PC-9 (cell line): ENCODE measurements around the gene LCN12. TPM values are rescaled to one million over a fixed set of nuclear protein-coding genes. Genes with fewer than 3 reads are reported as not detected.

Source experiments
- BruUV-seq: library from RNA; stranded (reverse); fragments of 400-500 nt; replicated peaks from 2 replicates; lab custom pipeline; 2021; lab: Mats Ljungman, UMichigan
- CTCF ChIA-PET: fragments of 300-600 bp; sonication (Branson Sonifier 250); formaldehyde crosslinking; loops from one replicate; lab custom pipeline; 2022; ENCODE audit warnings: antibody characterized with exemption; lab: Charles Lee
- POLR2A ChIA-PET: fragments of 300-600 bp; sonication (Branson Sonifier 250); formaldehyde crosslinking; loops from one replicate; lab custom pipeline; 2022; ENCODE audit warnings: antibody characterized with exemption; ENCODE audit not compliant: unreplicated experiment; lab: Charles Lee
- DNase-seq, 2 experiments: peaks; one replicate each; pipeline versions ENCODE4 v3.0.0 to v3.0.0-alpha.2; 2015 to 2022; ENCODE audit warnings: mixed read lengths in 1 of 2
- H2AFZ ChIP-seq: fragments of 200-600 bp; sonication (generic); 2 replicates; pipeline ENCODE4 v1.8.1; 2017; ENCODE audit warnings: antibody characterized with exemption
- H3F3A ChIP-seq: fragments of 200-600 bp; sonication (generic); 2 replicates; pipeline ENCODE4 v1.8.1; 2017; ENCODE audit warnings: antibody characterized with exemption, mild to moderate bottlenecking, low read depth; ENCODE audit not compliant: insufficient read depth
- H3K27ac ChIP-seq: fragments of 200-600 bp; sonication (generic); 2 replicates; pipeline ENCODE4 v1.6.1; 2016; ENCODE audit warnings: mixed run types
- H3K27me3 ChIP-seq: fragments of 200-600 bp; sonication (generic); 2 replicates; pipeline ENCODE4 v1.6.1; 2016; ENCODE audit warnings: low read depth, mixed run types; ENCODE audit not compliant: insufficient read depth
- H3K36me3 ChIP-seq: fragments of 200-600 bp; sonication (generic); 2 replicates; pipeline ENCODE4 v1.6.1; 2016; ENCODE audit warnings: low read depth, mixed run types
- H3K4me1 ChIP-seq: fragments of 200-600 bp; sonication (generic); replicated peaks from 2 replicates; pipeline ENCODE4 v1.6.1; 2016; ENCODE audit warnings: mixed run types; ENCODE audit not compliant: insufficient read depth
- H3K4me2 ChIP-seq: fragments of 200-600 bp; sonication (generic); 2 replicates; pipeline ENCODE4 v1.6.1; 2017; ENCODE audit warnings: mixed run types
- H3K4me3 ChIP-seq: fragments of 200-600 bp; sonication (generic); 2 replicates; pipeline ENCODE4 v1.6.1; 2016; ENCODE audit warnings: mixed run types
- H3K79me2 ChIP-seq: fragments of 200-600 bp; sonication (generic); 2 replicates; pipeline ENCODE4 v1.6.1; 2017; ENCODE audit warnings: low read depth, mixed run types
- H3K9me2 ChIP-seq: fragments of 200-600 bp; sonication (generic); 2 replicates; pipeline ENCODE4 v1.8.1; 2017; ENCODE audit warnings: mild to moderate bottlenecking; ENCODE audit not compliant: insufficient read depth
- H3K9me3 ChIP-seq: fragments of 200-600 bp; sonication (generic); 2 replicates; pipeline ENCODE4 v1.8.1; 2016; ENCODE audit warnings: low read depth; ENCODE audit not compliant: insufficient read depth
- H4K20me1 ChIP-seq: fragments of 200-600 bp; sonication (generic); 2 replicates; pipeline ENCODE4 v1.8.1; 2017; ENCODE audit not compliant: insufficient read depth
- CTCF ChIP-seq: fragments of 200-600 bp; sonication (generic); conservative IDR thresholded peaks from 2 replicates; pipeline ENCODE4 v1.6.1; 2017; ENCODE audit warnings: mixed run types, antibody characterized with exemption, mild to moderate bottlenecking, moderate library complexity
- EZH2 ChIP-seq: fragments of 200-600 bp; sonication (generic); IDR thresholded peaks from 2 replicates; pipeline ENCODE4 v1.8.0; 2017; ENCODE audit warnings: antibody characterized with exemption, low read depth
- intact Hi-C: fragments of 100-400 bp; cut with micrococcal nuclease; formaldehyde crosslinking; loops from one replicate; pipeline ENCODE4 v1.10.0; 2022; ENCODE audit not compliant: unreplicated experiment
- total RNA-seq: library from RNA; stranded (reverse); gene quantifications from 2 replicates; pipeline ENCODE4 v1.2.3, GENCODE V29; 2021

LCN12 gene
- total RNA-seq, 1 experiment from 2014 or later, result 9.3 TPM

- Histone ChIP-seq H3K4me2 (no peak overlapping the region), H4K20me1 (no peaks in the 10 kb centered on the region; the same call in 1 of the 2 replicates), H3K9me3 (no peaks in the 10 kb centered on the region), H3K36me3 (0 out of 2 replicates have a peak, but pooled peaks cover 1% of the 10 kb centered on the region), H3K27ac (no peak overlapping the region), H3K9me2 (no peaks in the 10 kb centered on the region), H3K79me2 (no peaks in the 10 kb centered on the region), H2AFZ (no peak overlapping the region), H3K4me3 (no peak overlapping the region), H3K4me1 (no peaks in the 10 kb centered on the region), H3F3A (no peaks in the 10 kb centered on the region), H3K27me3 (no peaks in the 10 kb centered on the region)
- intact Hi-C loops, result no loop called here
- CTCF ChIA-PET, result no interaction called here
- no TSS peak for BruUV-seq
- no peak for DNase-seq
- POLR2A ChIA-PET, result interaction anchor here (0.6 kb wide), 1 partner anchor 141 kb away, joined by 8 read pairs; no protein-coding TSS in a partner anchor
- no peak for TF ChIP-seq EZH2
- TF ChIP-seq CTCF, result no peak
These were observed 34.2 kb upstream of the LCN12 start for GRCh38 chr9:136917902-136918301.

GRCh38 chr9:136920069-136920468 is 32.0 kb upstream of the LCN12 start:
- intact Hi-C loops, result no loop called here
- BruUV-seq, result no TSS peak
- CTCF ChIA-PET, result interaction anchor here (0.6 kb wide), 1 partner anchor 128 kb away, joined by 3 read pairs; no protein-coding TSS in a partner anchor
- Histone ChIP-seq H3K27ac (no peak overlapping the region), H3K4me1 (no peaks in the 10 kb centered on the region), H3F3A (no peaks in the 10 kb centered on the region), H3K36me3 (no peaks in the 10 kb centered on the region), H3K27me3 (no peaks in the 10 kb centered on the region), H4K20me1 (no peaks in the 10 kb centered on the region), H2AFZ (no peak overlapping the region), H3K9me2 (no peaks in the 10 kb centered on the region), H3K4me3 (no peak overlapping the region), H3K9me3 (no peaks in the 10 kb centered on the region), H3K79me2 (no peaks in the 10 kb centered on the region), H3K4me2 (no peak overlapping the region)
- POLR2A ChIA-PET, result interaction anchor here (0.5 kb wide), 1 partner anchor 54 kb away, joined by 3 read pairs; the partner anchor contains the start of gene EDF1
- DNase-seq, result no peak
- TF ChIP-seq CTCF (no peak), EZH2 (no peak)

GRCh38 chr9:136920734-136921231 is 31.3 kb upstream of the LCN12 start:
- Histone ChIP-seq H3K27ac (no peak overlapping the region), H2AFZ (no peak overlapping the region), H3K9me2 (no peaks in the 10 kb centered on the region), H4K20me1 (no peaks in the 10 kb centered on the region), H3K9me3 (no peaks in the 10 kb centered on the region), H3K79me2 (no peaks in the 10 kb centered on the region), H3K4me2 (no peak overlapping the region), H3K36me3 (no peaks in the 10 kb centered on the region; the same call in 1 of the 2 replicates), H3K4me1 (no peaks in the 10 kb centered on the region), H3K27me3 (no peaks in the 10 kb centered on the region), H3F3A (no peaks in the 10 kb centered on the region), H3K4me3 (no peak overlapping the region)
- POLR2A ChIA-PET, result no interaction called here
- DNase-seq, result no peak
- TF ChIP-seq EZH2 (no peak), CTCF (no peak)
- no TSS peak for BruUV-seq
- intact Hi-C loops, result no loop called here
- CTCF ChIA-PET, result no interaction called here
